NCI-H2107 treated with DMSO at 0.1 percent for 48 hours (cell line): ENCODE results near the gene INPP5A.

Experiments used
- DNase-seq: peaks from one replicate; lab custom pipeline; 2025; ENCODE audit not compliant: unreplicated experiment; lab: John Stamatoyannopoulos, UW

Gene INPP5A

GRCh38 chr10:132827861-132828539 is 290.4 kb downstream of the INPP5A start:
- no peak for DNase-seq

DNA sequence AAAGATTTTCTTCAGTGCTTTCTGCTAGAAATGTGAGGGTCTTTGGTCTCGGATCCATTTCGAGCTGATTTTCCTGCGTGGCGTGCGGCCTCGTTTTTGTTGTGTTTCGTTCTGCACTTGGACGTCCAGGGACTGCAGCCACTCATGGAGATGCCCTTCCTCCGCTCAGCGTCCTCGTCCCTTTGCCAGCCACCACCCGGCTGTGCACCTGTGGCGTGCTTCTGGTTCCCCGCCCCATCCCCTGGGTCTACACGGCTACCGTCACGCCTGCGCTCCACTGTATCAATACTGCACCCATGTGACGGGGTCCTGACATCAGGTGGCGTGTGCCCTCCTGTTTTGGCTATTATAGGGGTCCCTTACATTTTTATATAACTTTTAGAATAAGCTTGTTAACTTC is 291.1 kb downstream of the INPP5A start:
- no peak for DNase-seq

DNA sequence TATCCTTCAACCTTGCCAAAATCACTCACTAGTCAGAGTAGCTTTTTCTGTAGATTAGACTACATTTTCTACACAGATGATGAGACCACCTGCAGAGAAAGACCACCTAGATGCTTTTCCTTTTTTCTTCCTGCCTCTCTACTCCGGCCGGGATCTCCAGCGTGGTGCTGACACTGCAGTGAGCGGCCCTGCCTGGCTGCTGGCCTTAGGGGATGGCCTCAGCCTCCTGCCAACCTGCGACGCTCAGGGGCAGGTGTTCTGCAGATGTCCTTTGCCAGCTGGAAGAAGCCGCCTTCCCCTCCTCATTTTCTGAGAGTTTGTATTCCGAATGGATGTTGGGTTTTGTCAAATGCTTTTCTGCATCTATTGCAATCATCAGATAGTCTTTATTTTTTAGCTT is 291.8 kb downstream of the INPP5A start:
- DNase-seq, result no peak

GRCh38 chr10:132832186-132832969 is 294.8 kb downstream of the INPP5A start:
- DNase-seq, result no peak
